Stomach (tissue), 9 donors: ENCODE data around the gene CACNA1H. TPM values are rescaled to one million over a fixed set of nuclear protein-coding genes. Genes with fewer than 3 reads are reported as not detected.

Source experiments
- DNase-seq, 2 donors: peaks; one replicate each; pipeline versions ENCODE4 v3.0.0 to v3.0.0-alpha.2; 2013 to 2019
- H3K27ac ChIP-seq, 5 donors: fragments of 200-600 bp in 4 of 5; sonication (generic) in 4 of 5; one replicate each; pipeline ENCODE4 v1.5.1; 2013 to 2019; ENCODE audit warnings: mild to moderate bottlenecking in 1 of 5, moderate library complexity in 1 of 5
- H3K27me3 ChIP-seq, 3 donors: fragments of 200-600 bp; sonication (generic); one replicate each; pipeline ENCODE4 v1.5.1; 2017 to 2019; ENCODE audit warnings: mixed run types in 1 of 3
- H3K36me3 ChIP-seq, 4 donors: fragments of 200-600 bp; sonication (generic); 1 replicate in 3 of 4; 2 replicates in 1 of 4; pipeline ENCODE4 v1.5.1; 2016 to 2019
- H3K4me1 ChIP-seq, 4 donors: fragments of 200-600 bp; sonication (generic); one replicate each; pipeline ENCODE4 v1.5.1; 2016 to 2019
- H3K4me3 ChIP-seq, 4 donors: fragments of 200-600 bp; sonication (generic) in 3 of 4; one replicate each; pipeline ENCODE4 v1.5.1; 2016 to 2019; ENCODE audit warnings: mild to moderate bottlenecking in 1 of 4
- H3K9me3 ChIP-seq, 4 donors: fragments of 200-600 bp; sonication (generic); one replicate each; pipeline ENCODE4 v1.5.1; 2016 to 2019
- EP300 ChIP-seq: sonication (generic); formaldehyde crosslinking; IDR thresholded peaks from one replicate; pipeline ENCODE4 v1.6.1; 2017; ENCODE audit warnings: antibody characterized with exemption
- POLR2A ChIP-seq, 4 donors: fragments of 450-650 bp; IDR thresholded peaks; one replicate each; pipeline ENCODE4 v1.6.1; 2016; ENCODE audit warnings: antibody characterized with exemption in 4 of 4, control low read depth in 2 of 4, mild to moderate bottlenecking in 1 of 4, moderate library complexity in 1 of 4
- POLR2AphosphoS5 ChIP-seq, 3 donors: sonication (generic); formaldehyde crosslinking; IDR thresholded peaks; one replicate each; pipeline ENCODE4 v1.6.1; 2016; ENCODE audit warnings: antibody characterized with exemption in 3 of 3
- WGBS, 5 donors: extraction: QIAGEN DNeasy Blood & Tissue Kit in 3 of 5; methylation state at CpG; one replicate each; pipeline versions ENCODE4 v1.1.5 to v1.1.7; 2013 to 2018; 5-methylcytosine and 5-hydroxymethylcytosine counted together
- intact Hi-C: fragments of 100-400 bp; cut with DNase I; formaldehyde crosslinking; loops from one replicate; pipeline ENCODE4 v1.15.1; 2023; ENCODE audit warnings: low total_unique reads
- polyA plus RNA-seq, 3 donors: library from polyadenylated mRNA; stranded (reverse); fragments of 200-250 nt; gene quantifications; one replicate each; pipeline ENCODE4 v1.2.3, GENCODE V29; 2013
- total RNA-seq, 5 donors: library from RNA; depleted of rRNA; stranded (reverse); fragments of >200 nt; gene quantifications; one replicate each; pipeline versions ENCODE4 v1.1.0 to v1.2.3, GENCODE V29; 2014 to 2016
- TF ChIP-seq, protein P1 (sequence below), 7 experiments: fragments of 450-650 bp in 4 of 7; fragments of 200-600 bp in 3 of 7; sonication (generic) in 3 of 7; IDR thresholded peaks; one replicate each; pipeline ENCODE4 v1.5.1; 2016 to 2019; ENCODE audit warnings: antibody characterized with exemption in 7 of 7, control low read depth in 2 of 7, mild to moderate bottlenecking in 1 of 7
- donor health status: healthy with polysubstance abuse.
- donor health status: Bipolar disorder and iron deficiency.
- donor health status: healthy.

The CACNA1H gene
- total and polyA plus RNA-seq, 8 donors: 1.5 to 49.6 (median 19.6) TPM

DNA sequence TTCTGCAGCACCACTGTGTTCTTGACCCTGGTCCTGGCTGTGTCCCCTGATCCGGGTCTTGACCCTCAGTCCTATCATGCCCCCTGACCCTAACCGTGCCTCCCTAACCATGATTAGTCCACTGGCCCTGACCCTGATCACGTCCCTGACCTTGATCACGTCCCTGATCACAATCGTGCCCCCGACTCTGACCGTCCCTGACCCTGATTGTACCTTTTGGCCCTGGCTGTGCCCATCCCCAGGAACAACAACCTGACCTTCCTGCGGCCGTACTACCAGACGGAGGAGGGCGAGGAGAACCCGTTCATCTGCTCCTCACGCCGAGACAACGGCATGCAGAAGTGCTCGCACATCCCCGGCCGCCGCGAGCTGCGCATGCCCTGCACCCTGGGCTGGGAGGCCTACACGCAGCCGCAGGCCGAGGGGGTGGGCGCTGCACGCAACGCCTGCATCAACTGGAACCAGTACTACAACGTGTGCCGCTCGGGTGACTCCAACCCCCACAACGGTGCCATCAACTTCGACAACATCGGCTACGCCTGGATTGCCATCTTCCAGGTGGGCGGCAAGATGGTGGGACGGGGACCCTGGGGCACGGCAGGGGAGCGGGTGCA, 47.2 kb downstream of the CACNA1H start:
- intact Hi-C loops: no loop called here
- Histone ChIP-seq H3K4me3 (no peak overlapping the region), H3K36me3 (peaks cover 9 to 66% (median 32%) of the 10 kb centered on the region in 4 donors), H3K9me3 (no peaks in the 10 kb centered on the region), H3K27ac (no peak overlapping the region), H3K4me1 (peaks cover 0 to 4% (median 2%) of the 10 kb centered on the region in 4 donors), H3K27me3 (peaks cover 0 to 18% (median 0%) of the 10 kb centered on the region in 3 donors)
- no peak for TF ChIP-seq POLR2AphosphoS5 (IDR thresholded peaks at IDR 0.05)
- TF ChIP-seq, protein P1, sequence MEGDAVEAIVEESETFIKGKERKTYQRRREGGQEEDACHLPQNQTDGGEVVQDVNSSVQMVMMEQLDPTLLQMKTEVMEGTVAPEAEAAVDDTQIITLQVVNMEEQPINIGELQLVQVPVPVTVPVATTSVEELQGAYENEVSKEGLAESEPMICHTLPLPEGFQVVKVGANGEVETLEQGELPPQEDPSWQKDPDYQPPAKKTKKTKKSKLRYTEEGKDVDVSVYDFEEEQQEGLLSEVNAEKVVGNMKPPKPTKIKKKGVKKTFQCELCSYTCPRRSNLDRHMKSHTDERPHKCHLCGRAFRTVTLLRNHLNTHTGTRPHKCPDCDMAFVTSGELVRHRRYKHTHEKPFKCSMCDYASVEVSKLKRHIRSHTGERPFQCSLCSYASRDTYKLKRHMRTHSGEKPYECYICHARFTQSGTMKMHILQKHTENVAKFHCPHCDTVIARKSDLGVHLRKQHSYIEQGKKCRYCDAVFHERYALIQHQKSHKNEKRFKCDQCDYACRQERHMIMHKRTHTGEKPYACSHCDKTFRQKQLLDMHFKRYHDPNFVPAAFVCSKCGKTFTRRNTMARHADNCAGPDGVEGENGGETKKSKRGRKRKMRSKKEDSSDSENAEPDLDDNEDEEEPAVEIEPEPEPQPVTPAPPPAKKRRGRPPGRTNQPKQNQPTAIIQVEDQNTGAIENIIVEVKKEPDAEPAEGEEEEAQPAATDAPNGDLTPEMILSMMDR (IDR thresholded peaks at IDR 0.05): no peak
- TF ChIP-seq EP300: no peak
- TF ChIP-seq POLR2A (IDR thresholded peaks at IDR 0.05): no peak
- no peak for DNase-seq
- WGBS, 5 donors: 92 to 95% (median 93%) methylated on average over 31 to 38 of the region's 38 CpGs

DNA sequence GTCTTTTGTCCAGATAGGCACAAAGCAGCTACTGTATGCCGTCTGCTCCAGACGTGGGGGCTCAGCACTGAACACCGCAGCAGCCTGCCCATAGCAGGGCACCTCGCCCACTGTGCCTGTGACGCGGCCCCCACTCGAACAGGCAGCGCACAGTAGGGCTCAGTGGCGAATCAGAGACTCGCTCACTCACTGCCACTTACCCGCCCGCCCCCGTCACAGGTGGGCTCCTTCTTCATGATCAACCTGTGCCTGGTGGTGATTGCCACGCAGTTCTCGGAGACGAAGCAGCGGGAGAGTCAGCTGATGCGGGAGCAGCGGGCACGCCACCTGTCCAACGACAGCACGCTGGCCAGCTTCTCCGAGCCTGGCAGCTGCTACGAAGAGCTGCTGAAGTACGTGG, 48.5 kb downstream of the CACNA1H start:
- Histone ChIP-seq H3K9me3 (no peaks in the 10 kb centered on the region), H3K4me1 (peaks cover 0 to 4% (median 0%) of the 10 kb centered on the region in 4 donors), H3K27me3 (peaks cover 0 to 14% (median 6%) of the 10 kb centered on the region in 3 donors), H3K27ac (no peak overlapping the region), H3K4me3 (no peak overlapping the region), H3K36me3 (peaks cover 9 to 74% (median 43%) of the 10 kb centered on the region in 4 donors)
- intact Hi-C loops: no loop called here
- TF ChIP-seq POLR2A (IDR thresholded peaks at IDR 0.05): no peak
- TF ChIP-seq, protein P1 (IDR thresholded peaks at IDR 0.05): no peak
- TF ChIP-seq POLR2AphosphoS5 (IDR thresholded peaks at IDR 0.05): no peak
- no peak for TF ChIP-seq EP300
- no peak for DNase-seq
- WGBS, 5 donors: 88 to 93% (median 91%) methylated on average over 25 of the region's 25 CpGs

DNA sequence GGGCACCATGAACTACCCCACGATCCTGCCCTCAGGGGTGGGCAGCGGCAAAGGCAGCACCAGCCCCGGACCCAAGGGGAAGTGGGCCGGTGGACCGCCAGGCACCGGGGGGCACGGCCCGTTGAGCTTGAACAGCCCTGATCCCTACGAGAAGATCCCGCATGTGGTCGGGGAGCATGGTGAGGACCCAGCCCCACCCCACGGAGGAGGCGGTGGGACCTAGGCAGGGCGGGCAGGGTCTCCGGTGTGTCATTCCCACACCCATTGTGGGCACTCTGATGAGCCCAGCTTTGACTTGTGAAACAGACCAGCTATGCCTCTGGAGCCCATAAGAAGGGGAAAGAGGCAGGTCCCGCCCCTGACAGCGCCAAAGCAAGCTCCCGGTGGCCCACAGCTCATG, 49.4 kb downstream of the CACNA1H start:
- H3K4me1 ChIP-seq: peaks cover 0 to under 1% (median 0%) of the 10 kb centered on the region in 4 donors
- no peak overlapping the region for H3K27ac ChIP-seq
- peaks cover 9 to 79% (median 48%) of the 10 kb centered on the region in 4 donors for H3K36me3 ChIP-seq
- no peak overlapping the region for H3K4me3 ChIP-seq
- WGBS, 5 donors: 86 to 100% (median 93%) methylated on average over 3 to 18 of the region's 18 CpGs
- intact Hi-C loops: no loop called here
- no peak for DNase-seq
- peaks cover 0 to 14% (median 6%) of the 10 kb centered on the region in 3 donors for H3K27me3 ChIP-seq
- TF ChIP-seq EP300: no peak
- TF ChIP-seq POLR2AphosphoS5 (IDR thresholded peaks at IDR 0.05): no peak
- TF ChIP-seq, protein P1 (IDR thresholded peaks at IDR 0.05): no peak
- no peak for TF ChIP-seq POLR2A (IDR thresholded peaks at IDR 0.05)
- H3K9me3 ChIP-seq: no peaks in the 10 kb centered on the region

DNA sequence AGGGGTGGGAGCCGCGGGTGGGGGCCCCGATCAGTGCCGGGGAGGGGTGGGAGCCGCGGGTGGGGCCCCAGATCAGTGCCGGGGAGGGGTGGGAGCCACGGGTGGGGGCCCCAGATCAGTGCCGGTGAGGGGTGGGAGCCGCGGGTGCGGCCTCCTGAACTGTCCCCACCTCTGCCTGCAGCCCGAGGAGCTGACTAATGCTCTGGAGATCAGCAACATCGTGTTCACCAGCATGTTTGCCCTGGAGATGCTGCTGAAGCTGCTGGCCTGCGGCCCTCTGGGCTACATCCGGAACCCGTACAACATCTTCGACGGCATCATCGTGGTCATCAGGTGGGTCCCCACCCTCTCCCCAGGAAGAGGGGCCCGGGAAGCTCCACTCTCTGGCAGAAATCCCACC, 52.0 kb downstream of the CACNA1H start:
- no peaks in the 10 kb centered on the region for H3K4me1 ChIP-seq
- H3K27ac ChIP-seq: no peak overlapping the region
- no peak for DNase-seq
- H3K9me3 ChIP-seq: no peaks in the 10 kb centered on the region
- TF ChIP-seq, protein P1 (IDR thresholded peaks at IDR 0.05): no peak
- TF ChIP-seq POLR2AphosphoS5 (IDR thresholded peaks at IDR 0.05) (no peak), EP300 (no peak), POLR2A (IDR thresholded peaks at IDR 0.05) (no peak)
- no peak overlapping the region for H3K4me3 ChIP-seq
- H3K27me3 ChIP-seq: peaks cover 0 to 14% (median 6%) of the 10 kb centered on the region in 3 donors
- WGBS, 5 donors: 55 to 69% (median 66%) methylated on average over 8 to 15 of the region's 21 CpGs
- intact Hi-C loops: no loop called here
- peaks cover 9 to 98% (median 68%) of the 10 kb centered on the region in 4 donors for H3K36me3 ChIP-seq
